ENCODE results near the gene COX10. TPM values are rescaled to one million over a fixed set of nuclear protein-coding genes. Genes with fewer than 3 reads are reported as not detected.

The COX10 gene
- total and polyA plus RNA-seq, 9 donors = 11.4 to 16.1 (median 14.1) TPM

- 100% methylated on average over 1 of the region's 4 CpGs for WGBS (ENCODE audit: insufficient coverage)
- H3K9me3 ChIP-seq (replicated peaks; ENCODE audit: control insufficient read depth, low read depth, low read length) = no peaks in the 10 kb centered on the region
- H3K4me1 ChIP-seq (ENCODE audit: control insufficient read depth, insufficient read depth, low read length) = no peaks in the 10 kb centered on the region
- H3K4me3 ChIP-seq (ENCODE audit: low read length) = no peak overlapping the region
- H3K36me3 ChIP-seq (ENCODE audit: control insufficient read depth, insufficient read depth, low read length) = no peaks in the 10 kb centered on the region
- H3K27ac ChIP-seq (ENCODE audit: low read length) = no peak overlapping the region
- H3K27me3 ChIP-seq (ENCODE audit: control insufficient read depth, insufficient read depth, low read length) = no peaks in the 10 kb centered on the region
- DNase-seq = no peak
Measured at GRCh38 chr17:14135906-14136590, 66.7 kb downstream of the COX10 start.

- H3K36me3 ChIP-seq (ENCODE audit: control insufficient read depth, insufficient read depth, low read length) = no peaks in the 10 kb centered on the region
- no peak overlapping the region for H3K27ac ChIP-seq (ENCODE audit: low read length)
- no peaks in the 10 kb centered on the region for H3K9me3 ChIP-seq (replicated peaks; ENCODE audit: control insufficient read depth, low read depth, low read length)
- no peak overlapping the region for H3K4me3 ChIP-seq (ENCODE audit: low read length)
- no peak for DNase-seq
- peaks cover under 1% of the 10 kb centered on the region for H3K4me1 ChIP-seq (ENCODE audit: control insufficient read depth, insufficient read depth, low read length)
- H3K27me3 ChIP-seq (ENCODE audit: control insufficient read depth, insufficient read depth, low read length) = no peaks in the 10 kb centered on the region
- 80% methylated on average over 2 of the region's 7 CpGs for WGBS (ENCODE audit: insufficient coverage)
Measured at GRCh38 chr17:14138649-14139048, 69.3 kb downstream of the COX10 start.

GRCh38 chr17:14143688-14144087 is 74.4 kb downstream of the COX10 start:
- Histone ChIP-seq H3K4me1 (ENCODE audit: control insufficient read depth, insufficient read depth, low read length) (peaks cover 4% of the 10 kb centered on the region), H3K9me3 (replicated peaks; ENCODE audit: control insufficient read depth, low read depth, low read length) (no peaks in the 10 kb centered on the region), H3K4me3 (ENCODE audit: low read length) (no peak overlapping the region), H3K27ac (ENCODE audit: low read length) (no peak overlapping the region), H3K36me3 (ENCODE audit: control insufficient read depth, insufficient read depth, low read length) (no peaks in the 10 kb centered on the region), H3K27me3 (ENCODE audit: control insufficient read depth, insufficient read depth, low read length) (no peaks in the 10 kb centered on the region)
- WGBS (ENCODE audit: insufficient coverage) = 13% methylated on average over 1 of the region's 3 CpGs
- peak; percentile 59 for DNase-seq

- Histone ChIP-seq H3K36me3 (ENCODE audit: control insufficient read depth, insufficient read depth, low read length) (no peaks in the 10 kb centered on the region), H3K4me3 (ENCODE audit: low read length) (no peak overlapping the region), H3K27me3 (ENCODE audit: control insufficient read depth, insufficient read depth, low read length) (no peaks in the 10 kb centered on the region), H3K9me3 (replicated peaks; ENCODE audit: control insufficient read depth, low read depth, low read length) (no peaks in the 10 kb centered on the region), H3K4me1 (ENCODE audit: control insufficient read depth, insufficient read depth, low read length) (peaks cover 4% of the 10 kb centered on the region), H3K27ac (ENCODE audit: low read length) (no peak overlapping the region)
- WGBS (ENCODE audit: insufficient coverage) = no CpG with 5 or more reads among the region's 4 CpGs
- peak; percentile 58 for DNase-seq
Measured at GRCh38 chr17:14144508-14144907, 75.2 kb downstream of the COX10 start.

- WGBS (ENCODE audit: insufficient coverage) = no CpG with 5 or more reads among the region's 5 CpGs
- Histone ChIP-seq H3K27me3 (ENCODE audit: control insufficient read depth, insufficient read depth, low read length) (no peaks in the 10 kb centered on the region), H3K4me3 (ENCODE audit: low read length) (no peak overlapping the region), H3K36me3 (ENCODE audit: control insufficient read depth, insufficient read depth, low read length) (no peaks in the 10 kb centered on the region), H3K4me1 (ENCODE audit: control insufficient read depth, insufficient read depth, low read length) (peaks cover 2% of the 10 kb centered on the region), H3K27ac (ENCODE audit: low read length) (no peak overlapping the region), H3K9me3 (replicated peaks; ENCODE audit: control insufficient read depth, low read depth, low read length) (no peaks in the 10 kb centered on the region)
- DNase-seq = no peak
Measured at GRCh38 chr17:14149751-14150150, 80.4 kb downstream of the COX10 start.

- Histone ChIP-seq H3K9me3 (replicated peaks; ENCODE audit: control insufficient read depth, low read depth, low read length) (no peaks in the 10 kb centered on the region), H3K27me3 (ENCODE audit: control insufficient read depth, insufficient read depth, low read length) (no peaks in the 10 kb centered on the region), H3K36me3 (ENCODE audit: control insufficient read depth, insufficient read depth, low read length) (no peaks in the 10 kb centered on the region), H3K4me1 (ENCODE audit: control insufficient read depth, insufficient read depth, low read length) (peaks cover 2% of the 10 kb centered on the region), H3K4me3 (ENCODE audit: low read length) (no peak overlapping the region), H3K27ac (ENCODE audit: low read length) (no peak overlapping the region)
- peak; percentile 41 for DNase-seq
- no CpG with 5 or more reads among the region's 2 CpGs for WGBS (ENCODE audit: insufficient coverage)
Measured at GRCh38 chr17:14150619-14151018, 81.3 kb downstream of the COX10 start.

GRCh38 chr17:14152721-14153120 is 83.4 kb downstream of the COX10 start:
- no peaks in the 10 kb centered on the region for H3K9me3 ChIP-seq (replicated peaks; ENCODE audit: control insufficient read depth, low read depth, low read length)
- peaks cover 2% of the 10 kb centered on the region for H3K4me1 ChIP-seq (ENCODE audit: control insufficient read depth, insufficient read depth, low read length)
- no peaks in the 10 kb centered on the region for H3K36me3 ChIP-seq (ENCODE audit: control insufficient read depth, insufficient read depth, low read length)
- H3K4me3 ChIP-seq (ENCODE audit: low read length) = no peak overlapping the region
- H3K27me3 ChIP-seq (ENCODE audit: control insufficient read depth, insufficient read depth, low read length) = no peaks in the 10 kb centered on the region
- 29% methylated on average over 3 of the region's 4 CpGs for WGBS (ENCODE audit: insufficient coverage)
- H3K27ac ChIP-seq (ENCODE audit: low read length) = no peak overlapping the region
- DNase-seq = peak; percentile 88

- Histone ChIP-seq H3K27me3 (ENCODE audit: control insufficient read depth, insufficient read depth, low read length) (no peaks in the 10 kb centered on the region), H3K27ac (ENCODE audit: low read length) (no peak overlapping the region), H3K36me3 (ENCODE audit: control insufficient read depth, insufficient read depth, low read length) (no peaks in the 10 kb centered on the region), H3K9me3 (replicated peaks; ENCODE audit: control insufficient read depth, low read depth, low read length) (no peaks in the 10 kb centered on the region), H3K4me3 (ENCODE audit: low read length) (no peak overlapping the region), H3K4me1 (ENCODE audit: control insufficient read depth, insufficient read depth, low read length) (peaks cover 2% of the 10 kb centered on the region)
- no CpG with 5 or more reads among the region's 1 CpG for WGBS (ENCODE audit: insufficient coverage)
- DNase-seq = no peak
Measured at GRCh38 chr17:14153374-14153773, 84.1 kb downstream of the COX10 start.

GRCh38 chr17:14156689-14157088 is 87.4 kb downstream of the COX10 start:
- Histone ChIP-seq H3K36me3 (ENCODE audit: control insufficient read depth, insufficient read depth, low read length) (no peaks in the 10 kb centered on the region), H3K27ac (ENCODE audit: low read length) (no peak overlapping the region), H3K9me3 (replicated peaks; ENCODE audit: control insufficient read depth, low read depth, low read length) (no peaks in the 10 kb centered on the region), H3K27me3 (ENCODE audit: control insufficient read depth, insufficient read depth, low read length) (no peaks in the 10 kb centered on the region), H3K4me3 (ENCODE audit: low read length) (no peak overlapping the region), H3K4me1 (ENCODE audit: control insufficient read depth, insufficient read depth, low read length) (no peaks in the 10 kb centered on the region)
- DNase-seq = no peak
- no CpG with 5 or more reads among the region's 4 CpGs for WGBS (ENCODE audit: insufficient coverage)

GRCh38 chr17:14157822-14158221 is 88.5 kb downstream of the COX10 start:
- no peaks in the 10 kb centered on the region for H3K36me3 ChIP-seq (ENCODE audit: control insufficient read depth, insufficient read depth, low read length)
- DNase-seq = no peak
- H3K27me3 ChIP-seq (ENCODE audit: control insufficient read depth, insufficient read depth, low read length) = no peaks in the 10 kb centered on the region
- no peaks in the 10 kb centered on the region for H3K9me3 ChIP-seq (replicated peaks; ENCODE audit: control insufficient read depth, low read depth, low read length)
- no peaks in the 10 kb centered on the region for H3K4me1 ChIP-seq (ENCODE audit: control insufficient read depth, insufficient read depth, low read length)
- no peak overlapping the region for H3K4me3 ChIP-seq (ENCODE audit: low read length)
- no peak overlapping the region for H3K27ac ChIP-seq (ENCODE audit: low read length)
- no CpG with 5 or more reads among the region's 1 CpG for WGBS (ENCODE audit: insufficient coverage)

- Histone ChIP-seq H3K4me3 (ENCODE audit: low read length) (no peak overlapping the region), H3K36me3 (ENCODE audit: control insufficient read depth, insufficient read depth, low read length) (no peaks in the 10 kb centered on the region), H3K9me3 (replicated peaks; ENCODE audit: control insufficient read depth, low read depth, low read length) (no peaks in the 10 kb centered on the region), H3K27me3 (ENCODE audit: control insufficient read depth, insufficient read depth, low read length) (no peaks in the 10 kb centered on the region), H3K27ac (ENCODE audit: low read length) (no peak overlapping the region), H3K4me1 (ENCODE audit: control insufficient read depth, insufficient read depth, low read length) (no peaks in the 10 kb centered on the region)
- no peak for DNase-seq
- WGBS (ENCODE audit: insufficient coverage) = no CpG with 5 or more reads among the region's 3 CpGs
Measured at GRCh38 chr17:14158707-14159106, 89.4 kb downstream of the COX10 start.

Data from muscle of leg (tissue), 11 donors.